Stimulated activated CD8-positive, alpha-beta memory T cell treated with anti-CD3 and anti-CD28 coated beads, Interleukin-15, amount 100 ng/mL, for 48 hours (primary cell): Measurements from ENCODE around the gene FAM53B.
A peak's percentile ranks its signal among the peaks of the same experiment; 100 is the strongest.

Experiments used
- DNase-seq, 2 donors: peaks; one replicate each; pipeline ENCODE4 v3.0.0-alpha.2; 2020; ENCODE audit warnings: low read depth in 2 of 2

The FAM53B gene

DNA sequence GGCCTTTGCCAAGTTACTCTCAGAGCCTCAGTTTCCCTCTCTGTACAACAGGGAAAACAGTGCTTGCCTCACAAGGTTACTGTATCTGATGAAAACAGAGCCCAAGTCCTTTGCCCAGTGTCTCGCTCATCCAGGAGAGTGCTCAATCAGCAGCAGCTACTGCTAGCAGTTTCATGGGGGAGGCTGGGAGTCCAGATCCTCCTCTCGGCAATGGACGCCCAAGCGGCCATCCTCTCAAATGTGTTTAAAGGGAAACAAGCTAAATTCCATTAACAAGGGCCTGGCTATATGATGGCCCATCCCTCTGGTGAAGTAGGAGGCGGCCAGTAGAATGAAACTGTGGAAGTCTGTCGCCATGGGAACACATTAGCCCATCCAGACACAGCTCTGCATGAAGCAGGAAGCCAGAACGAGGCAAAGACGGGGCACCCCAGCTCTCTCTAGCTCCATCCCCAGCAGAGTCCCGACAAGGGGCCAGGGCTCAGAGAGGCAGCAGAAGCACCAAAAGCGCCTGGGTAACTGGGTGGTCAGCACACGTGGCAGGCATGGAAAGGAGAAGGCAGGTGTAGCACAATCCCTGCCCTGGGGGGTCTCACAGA lies 35.2 kb downstream of the FAM53B start:
- no peak for DNase-seq

DNA sequence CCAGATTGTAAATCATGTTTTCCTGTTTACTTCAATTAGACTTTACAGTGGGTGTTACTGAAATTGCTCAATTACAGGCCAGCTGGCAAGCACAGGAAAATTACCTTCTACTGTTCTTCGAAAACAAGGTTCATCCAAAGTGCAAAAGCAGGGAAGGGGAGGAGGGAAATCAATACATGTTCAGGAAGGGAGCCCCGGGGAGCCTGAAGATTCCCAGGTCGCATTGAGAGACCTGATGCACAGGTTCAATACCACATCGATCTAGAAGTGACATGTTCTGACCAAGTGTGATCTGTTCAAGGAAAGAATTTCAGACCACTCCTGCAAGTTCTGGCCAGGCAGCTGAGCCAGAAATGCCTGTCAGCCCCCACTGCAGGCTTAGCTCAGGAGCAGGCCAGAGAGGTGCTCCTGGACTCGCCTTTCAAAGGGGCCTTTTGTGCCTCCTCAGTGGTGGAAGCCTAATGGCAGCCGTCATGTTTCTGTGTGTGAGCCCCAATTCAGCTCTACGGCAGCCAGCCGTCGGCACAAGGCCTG lies 35.9 kb downstream of the FAM53B start:
- DNase-seq = no peak

DNA sequence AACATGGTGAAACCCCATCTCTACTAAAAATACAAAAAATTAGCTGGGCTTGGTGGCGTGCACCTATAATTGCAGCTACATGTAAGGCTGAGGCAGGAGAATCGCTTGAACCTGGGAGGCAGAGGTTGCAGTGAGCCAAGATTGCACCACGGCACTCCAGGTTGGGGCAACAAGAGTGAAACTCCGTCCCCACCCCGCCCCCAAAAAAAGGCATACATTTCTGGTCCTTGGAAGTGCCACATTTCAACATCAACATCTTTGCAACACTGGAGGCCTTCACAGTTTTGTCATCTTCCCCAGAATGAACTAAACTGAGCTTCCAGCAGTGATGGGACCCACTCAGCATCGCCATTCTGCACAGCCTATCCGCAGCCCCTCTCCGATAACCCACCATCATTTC lies 36.6 kb downstream of the FAM53B start:
- DNase-seq = no peak

DNA sequence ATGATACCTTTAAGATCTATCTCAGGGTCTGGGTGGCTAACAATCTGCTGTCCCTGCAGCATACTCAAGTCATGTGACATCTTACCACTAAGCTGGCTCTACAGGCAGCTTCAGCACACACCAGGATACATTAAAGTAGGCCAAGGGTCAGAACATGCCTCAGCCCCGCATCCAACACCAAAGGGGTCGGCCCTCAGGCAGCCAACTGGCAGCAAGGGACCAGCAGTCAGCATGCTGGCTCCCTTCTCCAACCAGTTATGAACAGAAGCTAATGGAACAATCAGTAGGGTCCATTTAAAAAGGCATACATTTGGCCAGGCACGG lies 37.1 kb downstream of the FAM53B start:
- no peak for DNase-seq

DNA sequence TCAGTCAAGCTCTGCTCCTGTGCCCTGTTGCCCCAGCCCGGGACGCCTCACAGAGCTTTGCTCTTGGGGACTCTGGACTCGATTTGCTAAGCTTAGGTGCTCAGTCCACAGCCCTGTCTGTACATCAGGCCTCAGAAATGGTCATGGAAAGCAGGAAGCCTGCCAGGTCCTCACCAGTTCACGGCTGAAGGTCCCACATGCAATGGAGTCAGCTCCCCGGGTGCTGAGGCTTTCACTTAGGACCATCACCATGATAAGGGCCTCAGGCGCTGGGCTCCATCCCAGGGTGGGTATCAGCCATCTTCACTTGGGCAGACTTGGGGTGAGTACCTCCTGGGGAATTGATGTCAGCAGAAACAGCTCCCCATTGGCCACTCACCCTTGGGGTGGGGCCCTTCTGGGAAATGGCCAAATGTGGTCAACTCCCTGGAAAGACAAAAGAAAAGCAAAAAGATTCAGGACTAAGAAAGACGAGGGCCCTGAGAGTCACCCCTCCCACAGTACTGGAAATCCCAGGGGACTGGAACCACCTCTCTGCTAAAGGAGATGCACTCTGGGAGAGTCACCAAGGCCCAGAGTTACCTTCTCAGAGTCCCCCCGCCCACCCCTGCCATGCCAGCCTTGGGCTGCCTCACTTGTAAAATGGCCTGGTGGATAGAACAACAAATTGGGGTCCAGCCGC lies 37.6 kb downstream of the FAM53B start:
- DNase-seq = no peak

DNA sequence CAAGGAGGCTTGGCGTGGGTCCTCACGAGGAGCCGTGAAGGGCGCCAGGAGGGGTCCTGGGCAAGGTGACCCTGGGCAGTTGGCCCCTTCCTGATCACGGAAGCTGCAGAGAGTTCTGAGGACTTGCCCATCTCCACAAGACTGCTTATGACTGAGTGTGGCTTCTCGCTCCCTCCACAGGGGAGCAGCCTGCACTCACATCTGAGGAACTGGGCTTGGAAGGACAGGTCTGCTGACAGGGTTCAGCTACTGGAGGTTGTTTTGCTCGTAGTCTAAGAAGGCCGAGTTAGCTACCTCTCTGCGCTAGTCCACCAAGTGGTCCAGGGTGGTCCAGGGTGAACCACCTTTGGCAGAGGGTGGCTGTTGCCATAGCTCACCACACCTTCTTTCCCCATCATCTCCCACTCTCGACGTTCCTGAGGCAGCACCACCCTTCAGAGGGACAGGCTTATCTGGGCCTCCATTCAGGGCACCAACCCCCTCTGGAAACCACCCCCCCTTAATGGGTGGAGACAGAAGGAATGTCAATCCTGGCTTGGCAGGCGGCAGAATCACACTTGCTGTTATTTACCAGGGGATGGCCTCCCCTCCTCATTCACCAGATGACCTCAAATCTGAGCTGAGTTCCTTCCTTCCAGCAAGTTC lies 38.2 kb downstream of the FAM53B start:
- DNase-seq = no peak

DNA sequence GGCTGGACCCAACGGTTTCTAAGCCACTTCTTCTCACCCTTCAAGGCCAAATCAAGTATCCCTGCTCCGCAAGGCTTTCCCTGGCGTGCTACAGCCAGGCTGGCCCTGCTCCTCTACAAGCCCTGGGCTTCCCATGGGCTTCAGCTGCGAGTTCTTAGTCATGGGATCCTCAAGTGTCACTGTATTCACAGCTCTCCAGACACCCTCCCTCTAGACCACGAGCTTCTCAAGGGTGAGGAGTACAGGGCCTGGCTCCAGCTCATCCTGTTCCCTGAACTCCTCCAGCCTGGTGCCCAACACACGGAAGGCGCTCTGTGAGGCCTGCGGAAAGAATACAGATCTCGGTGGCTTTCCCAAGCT lies 38.8 kb downstream of the FAM53B start:
- no peak for DNase-seq

DNA sequence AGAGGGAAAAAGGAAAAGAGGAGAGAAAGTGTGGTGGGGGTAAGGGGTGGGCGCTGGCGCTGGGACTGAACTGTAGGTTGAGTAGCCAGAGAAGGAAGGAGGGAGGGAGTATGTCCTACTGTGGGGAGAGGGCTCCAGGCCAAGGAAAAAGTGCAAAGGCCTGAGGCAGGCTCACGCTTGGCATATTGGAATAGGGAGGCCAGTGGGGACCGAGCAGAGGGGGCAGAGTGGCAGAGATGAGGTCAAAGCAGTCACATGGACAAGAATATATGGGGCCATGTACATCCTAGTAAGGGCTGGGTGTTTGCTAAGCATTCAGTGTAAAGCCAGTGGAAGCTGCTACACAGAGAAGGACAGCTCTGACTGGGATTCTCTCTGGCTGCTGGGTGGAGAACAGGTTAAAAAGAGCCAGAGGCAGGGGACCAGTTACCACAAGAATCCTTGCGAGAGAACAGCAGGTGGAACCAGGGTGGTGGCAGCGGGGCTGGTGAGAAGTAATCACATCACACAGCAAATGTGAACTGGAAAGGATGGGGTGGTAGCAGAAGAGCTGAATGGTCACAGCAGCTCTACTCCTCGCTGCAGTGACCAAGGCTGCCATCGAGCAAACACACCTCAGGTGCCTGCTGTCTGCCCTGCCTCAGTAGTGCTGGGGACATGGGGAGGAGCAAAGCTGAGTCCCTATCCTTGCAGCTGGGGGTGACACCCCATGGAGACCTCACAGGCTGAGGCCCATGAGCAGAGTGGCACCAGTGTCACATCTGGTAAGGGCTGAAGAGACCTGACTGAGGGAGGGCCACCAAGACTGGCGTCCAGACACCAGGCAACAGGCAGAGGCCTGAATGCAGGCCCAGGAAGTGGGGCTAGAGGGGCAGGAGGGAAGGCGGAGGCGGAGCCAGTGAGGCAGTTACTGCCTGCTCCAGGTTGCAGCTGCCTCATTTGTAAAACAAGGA lies 39.5 kb downstream of the FAM53B start:
- no peak for DNase-seq

DNA sequence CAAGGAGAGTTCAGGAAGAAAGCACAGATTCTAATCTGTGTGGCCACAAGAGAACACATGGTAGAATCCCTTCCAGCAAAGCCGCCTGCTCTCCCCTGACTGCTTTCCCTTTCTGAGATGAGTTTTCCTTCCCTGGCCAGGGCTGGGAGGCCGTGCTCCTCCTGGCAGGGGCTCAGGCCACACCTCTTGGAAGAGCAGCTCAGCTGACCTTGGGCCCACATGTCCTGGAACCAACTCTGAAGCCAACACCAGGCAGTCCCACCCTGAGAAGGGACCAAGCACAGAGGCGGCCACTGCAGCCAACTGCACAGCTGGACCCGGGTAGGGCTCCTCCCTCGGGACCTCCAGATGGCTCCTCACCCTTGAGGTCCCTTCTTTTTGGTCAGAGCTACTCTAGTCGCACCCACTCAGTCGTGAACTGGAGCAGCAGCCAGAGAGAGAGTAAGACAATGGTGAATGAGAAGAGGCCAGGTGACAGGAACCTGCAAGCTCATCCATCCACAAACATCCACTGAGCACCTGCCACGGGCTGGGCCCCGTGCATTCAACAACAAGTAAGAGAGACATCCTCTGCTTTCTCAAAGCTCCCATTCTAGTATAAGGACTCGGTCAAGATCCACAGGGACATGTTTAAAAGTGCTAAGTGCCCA lies 40.3 kb downstream of the FAM53B start:
- DNase-seq = no peak

DNA sequence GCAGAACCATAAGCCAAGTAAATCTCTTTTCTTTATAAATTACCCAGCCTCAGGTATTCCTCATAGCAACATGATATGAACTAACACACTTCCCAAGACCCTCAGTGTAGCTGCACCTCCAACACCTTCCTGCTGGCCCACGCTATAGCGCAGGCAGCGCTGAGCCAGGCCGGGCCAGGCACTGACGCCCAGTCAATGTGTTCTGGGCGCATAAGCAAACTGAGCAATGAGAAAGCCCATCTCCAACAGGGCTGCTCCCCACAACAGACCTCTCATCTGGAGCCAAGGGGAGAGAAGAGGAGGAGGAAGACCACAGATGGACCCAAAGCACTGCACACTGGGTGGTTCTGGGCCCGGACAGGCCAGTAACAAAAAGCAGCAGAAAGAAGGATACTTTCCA lies 40.8 kb downstream of the FAM53B start:
- DNase-seq = no peak

DNA sequence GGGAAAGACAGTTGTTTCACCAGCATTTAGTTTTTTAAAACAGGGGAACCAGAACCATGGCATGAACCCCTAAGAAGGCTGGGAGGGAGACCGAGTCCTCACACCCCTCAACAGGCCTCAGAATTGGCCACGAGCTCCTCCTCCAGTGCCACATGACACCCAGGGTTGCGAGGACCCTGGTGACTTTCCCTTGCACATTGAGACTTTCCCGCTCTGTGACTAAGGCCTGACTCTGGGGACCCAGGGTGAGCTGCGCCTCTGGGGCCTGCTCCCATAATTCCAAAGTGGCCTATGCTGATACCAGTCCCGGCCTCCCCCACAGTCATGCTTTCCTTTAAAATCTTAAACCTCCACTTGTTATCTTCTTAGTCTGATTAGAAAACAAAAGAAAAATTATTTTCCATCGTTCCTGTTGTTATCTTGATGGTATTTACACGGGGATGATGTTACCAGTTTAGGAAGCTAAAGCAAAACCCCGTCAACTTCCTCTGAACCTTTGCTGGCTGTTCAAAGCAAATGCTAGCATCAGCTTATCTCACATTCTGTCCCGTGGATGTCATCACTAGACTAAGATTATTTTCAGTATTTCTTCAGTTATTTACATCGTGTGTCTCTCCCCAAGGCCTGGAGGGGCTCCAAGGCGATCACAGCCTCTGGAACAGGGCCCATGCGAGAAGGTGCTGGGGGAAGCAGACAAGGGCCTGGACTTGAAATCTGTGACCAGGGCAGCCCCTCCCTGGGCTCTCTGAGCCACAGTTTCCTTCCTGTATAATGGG lies 42.1 kb downstream of the FAM53B start:
- DNase-seq = peak in 1 of 2 donors; percentile 54

DNA sequence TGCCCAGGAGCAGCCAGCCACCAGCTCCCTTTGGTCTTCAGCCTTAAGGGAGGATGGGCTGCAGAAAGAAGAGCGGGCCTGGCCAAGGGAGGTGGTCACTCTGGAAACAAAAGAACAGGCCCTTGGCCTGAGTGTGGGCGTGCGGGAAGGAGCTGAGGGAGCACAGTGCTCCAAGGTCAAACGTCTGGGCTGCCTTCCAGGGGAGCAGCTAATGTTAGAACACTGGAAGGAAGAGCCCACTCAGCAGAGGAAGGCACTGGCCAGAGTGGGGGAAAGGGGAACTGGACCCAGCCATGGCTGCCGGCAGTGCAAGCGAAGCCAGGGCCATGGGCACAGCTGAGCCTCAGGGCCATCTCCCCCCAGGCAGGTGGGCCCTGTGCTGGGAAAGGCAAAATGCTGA lies 42.7 kb downstream of the FAM53B start:
- no peak for DNase-seq

DNA sequence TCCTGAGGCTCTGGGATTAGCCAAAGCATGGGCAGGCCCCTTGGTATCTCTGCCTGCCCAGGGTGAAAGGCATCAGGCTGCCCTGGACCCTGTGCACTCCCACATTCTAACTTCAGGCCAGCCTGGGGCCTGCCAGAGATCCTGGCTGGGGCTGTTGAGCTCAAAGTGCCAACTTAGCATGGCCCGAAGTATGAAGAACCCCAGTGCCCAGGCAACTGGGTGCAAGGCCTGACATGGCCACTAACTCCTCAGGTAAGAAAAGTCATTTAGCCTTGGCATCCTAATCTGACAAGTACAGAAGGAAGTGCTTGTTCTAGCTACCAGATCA lies 43.2 kb downstream of the FAM53B start:
- DNase-seq = no peak

DNA sequence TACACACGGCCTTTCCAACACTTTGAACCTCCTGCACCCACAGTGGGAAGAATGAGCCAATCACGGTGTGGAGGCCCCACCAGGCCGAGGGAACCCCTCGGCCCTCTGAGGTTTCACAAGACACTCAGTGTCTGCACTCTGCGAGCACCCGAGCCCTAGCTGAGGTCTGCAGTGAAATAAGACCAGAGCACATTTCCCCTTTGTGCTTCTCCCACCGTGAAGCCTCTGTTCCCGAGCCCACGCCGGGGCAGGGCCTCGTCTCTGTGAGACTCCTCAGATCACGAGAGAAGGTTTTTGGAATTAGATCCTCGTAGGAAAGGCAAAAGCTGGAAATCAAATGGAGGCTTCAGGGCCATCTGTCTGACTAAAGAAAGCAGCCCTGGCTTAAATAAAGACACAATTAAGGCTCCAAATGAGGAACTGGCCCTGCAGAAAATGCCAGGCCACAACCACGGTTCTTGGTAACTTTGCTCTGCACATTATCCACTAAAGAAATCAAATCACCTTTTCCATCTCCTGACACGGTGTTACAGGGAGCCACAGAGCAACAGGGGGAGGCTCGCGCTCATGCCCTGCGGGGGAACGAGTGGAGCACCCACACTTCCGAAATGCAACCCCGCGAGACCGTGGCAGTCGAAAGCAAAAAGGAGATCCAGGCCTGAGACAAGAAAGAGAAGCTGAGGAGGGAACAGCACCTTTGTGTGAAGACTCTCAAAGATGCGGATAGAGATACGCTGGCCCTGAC lies 43.7 kb downstream of the FAM53B start:
- DNase-seq = no peak

DNA sequence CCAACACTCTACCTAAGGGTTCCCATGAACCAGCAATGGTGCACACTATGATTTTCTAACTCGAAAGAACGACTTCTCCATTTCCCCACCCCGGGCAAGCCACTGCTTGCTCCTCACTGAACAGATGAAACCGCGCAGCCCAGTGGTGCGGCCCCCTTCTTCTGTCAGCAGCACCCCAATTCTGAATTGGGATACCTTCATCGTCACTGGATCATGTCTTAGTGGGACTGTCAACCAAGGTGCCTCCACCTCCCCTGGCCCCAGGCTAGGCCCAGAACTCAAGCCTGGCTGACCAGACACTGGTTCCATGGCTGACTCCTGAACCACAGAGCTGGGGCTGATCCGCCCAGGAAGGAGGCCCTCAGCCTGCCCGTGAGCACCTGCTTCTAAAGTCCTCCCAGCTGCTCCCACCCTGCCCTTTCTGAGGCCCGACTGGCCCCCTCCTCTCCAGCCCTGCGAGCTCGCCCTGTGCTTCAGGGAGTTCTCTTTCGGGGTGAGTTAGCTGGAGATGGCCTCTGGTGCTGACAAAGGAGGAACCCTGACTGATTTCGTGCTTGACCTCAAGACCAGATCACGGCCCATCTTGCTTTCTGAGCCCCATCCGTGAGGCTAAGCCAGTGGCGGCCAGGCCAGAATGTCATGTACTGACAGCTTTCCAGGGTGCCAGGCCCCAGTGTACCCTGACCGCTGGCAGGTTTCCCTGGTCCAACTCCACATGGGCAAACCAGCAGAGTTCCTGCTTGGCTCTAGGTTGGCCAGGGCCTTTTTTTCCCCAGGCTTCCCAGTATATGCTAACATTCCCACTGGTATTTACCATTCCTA lies 44.5 kb downstream of the FAM53B start:
- no peak for DNase-seq

DNA sequence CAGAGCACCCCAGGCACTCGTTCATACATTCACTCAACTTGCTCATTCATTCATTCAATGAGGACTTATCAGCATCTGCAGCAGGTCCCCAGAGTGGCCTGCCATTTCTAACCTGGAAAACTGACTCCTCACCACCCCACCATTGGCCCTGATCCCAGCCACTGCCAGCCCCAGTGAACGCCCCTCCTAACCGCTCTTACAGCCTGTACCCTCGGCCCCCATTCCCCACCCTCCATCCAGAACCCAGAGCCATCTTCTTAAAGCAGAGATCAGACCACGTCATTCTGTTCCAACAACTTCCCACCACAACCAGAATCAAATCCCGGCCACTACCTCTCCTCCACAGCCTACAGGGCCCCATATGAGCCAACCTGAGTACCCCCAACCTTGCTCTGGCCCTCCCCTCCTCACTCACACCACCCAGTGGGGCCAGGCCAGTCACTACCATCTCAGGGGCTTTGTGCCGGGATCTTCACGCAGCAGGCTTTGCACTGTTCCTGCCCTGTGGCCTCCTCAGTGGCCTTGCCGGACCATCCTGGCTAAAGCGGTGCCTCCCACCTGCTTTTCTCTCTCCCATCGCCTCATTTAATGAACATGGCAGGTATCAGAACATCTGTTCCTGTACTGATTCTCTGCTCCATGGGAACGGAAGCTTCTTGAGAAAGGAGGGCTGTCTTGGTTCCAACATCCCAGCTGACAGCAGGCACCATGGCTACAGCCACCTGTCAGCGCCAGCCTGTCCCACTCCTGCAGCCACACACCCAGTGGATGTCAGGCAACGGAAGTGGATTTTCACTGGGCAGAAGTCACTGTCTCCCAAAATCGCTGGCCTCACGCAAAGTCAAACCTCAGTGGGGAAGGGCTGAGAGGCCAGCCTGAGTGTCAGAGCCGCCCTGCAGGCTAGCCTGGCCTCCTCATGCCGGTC lies 45.4 kb downstream of the FAM53B start:
- no peak for DNase-seq

DNA sequence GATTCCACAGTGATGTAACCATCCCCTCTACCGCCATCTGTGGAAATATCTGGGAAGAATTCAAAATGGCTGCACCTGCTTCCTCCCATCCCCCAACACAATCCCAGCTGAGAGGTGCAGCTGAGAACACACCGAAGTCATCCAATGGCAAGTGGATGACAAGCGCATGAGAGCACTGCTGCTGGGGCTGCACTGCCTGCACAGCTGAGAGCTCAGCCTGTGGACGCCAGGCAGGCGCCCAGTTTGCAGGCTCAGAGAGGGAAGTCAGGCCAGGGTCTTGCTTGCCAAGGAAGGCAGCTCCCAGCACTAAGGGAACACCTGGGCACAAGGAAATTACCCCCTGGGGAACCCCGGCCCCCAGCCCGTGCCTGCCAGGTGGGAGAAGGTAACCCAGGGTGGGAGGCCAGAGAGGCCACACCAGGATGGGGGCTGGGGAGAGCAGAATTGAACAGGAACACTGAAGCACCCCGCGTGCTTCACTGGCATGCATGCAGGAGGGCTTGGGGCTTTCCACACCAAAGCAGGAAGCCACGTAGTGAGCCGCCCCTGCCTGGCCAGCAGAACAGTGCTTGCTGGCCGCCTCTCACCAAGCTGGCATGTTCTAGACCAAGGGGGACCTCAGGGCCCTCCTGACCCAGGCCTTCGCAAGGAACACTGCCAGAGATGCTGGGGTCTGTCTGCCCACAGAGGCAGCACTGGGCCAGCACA lies 46.2 kb downstream of the FAM53B start:
- no peak for DNase-seq

DNA sequence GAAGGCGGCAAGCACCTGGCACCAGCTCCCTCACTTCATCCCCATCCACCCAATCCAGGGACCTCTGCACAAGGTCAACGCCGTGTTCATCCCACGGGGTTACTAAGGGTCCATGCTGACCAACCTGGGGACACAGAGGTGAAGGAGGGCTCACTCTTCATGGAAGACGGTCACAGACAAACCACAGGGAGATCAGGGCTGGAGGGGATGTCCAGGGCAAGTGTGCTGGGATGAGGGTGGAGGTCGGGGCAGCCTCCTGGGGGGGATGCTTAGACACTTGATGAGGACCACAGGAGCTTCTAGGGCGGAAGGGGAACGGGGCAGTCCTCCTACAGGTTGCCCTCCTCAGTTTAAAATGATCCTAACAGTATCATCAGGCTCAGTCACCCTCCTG lies 46.7 kb downstream of the FAM53B start:
- no peak for DNase-seq
